Measurements from ENCODE around the gene AGRN. TPM values are rescaled to one million over a fixed set of nuclear protein-coding genes. Genes with fewer than 3 reads are reported as not detected.

Gene AGRN
- 1.7 TPM for total RNA-seq (2013)
- polyA plus RNA-seq (1 to 10 TPM in 1 of 3 donors, under 1 TPM in 2; 0.06 to 4.7 (median 0.43) TPM), polyA minus RNA-seq (2.9 and 9.3 TPM in 2 replicates), total RNA-seq (6.6 to 30.4 (median 9.3) reads per million in 11 experiments)

DNA sequence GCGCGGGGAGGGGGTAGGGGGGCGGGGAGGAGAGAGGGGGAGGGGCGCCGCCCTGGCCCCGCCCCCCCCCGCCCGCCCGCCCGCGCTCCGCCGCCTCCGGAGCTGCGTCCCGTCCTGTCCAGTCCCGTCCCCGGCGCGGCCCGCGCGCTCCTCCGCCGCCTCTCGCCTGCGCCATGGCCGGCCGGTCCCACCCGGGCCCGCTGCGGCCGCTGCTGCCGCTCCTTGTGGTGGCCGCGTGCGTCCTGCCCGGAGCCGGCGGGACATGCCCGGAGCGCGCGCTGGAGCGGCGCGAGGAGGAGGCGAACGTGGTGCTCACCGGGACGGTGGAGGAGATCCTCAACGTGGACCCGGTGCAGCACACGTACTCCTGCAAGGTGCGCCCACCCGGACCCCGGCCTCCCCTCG, at the start of gene AGRN:
Gene AGRN (plus strand): TSS at position 121 of the 405 bp plus-strand sequence. CDS start 53 bp downstream, at position 174.
- TF ChIP-seq, protein P1, sequence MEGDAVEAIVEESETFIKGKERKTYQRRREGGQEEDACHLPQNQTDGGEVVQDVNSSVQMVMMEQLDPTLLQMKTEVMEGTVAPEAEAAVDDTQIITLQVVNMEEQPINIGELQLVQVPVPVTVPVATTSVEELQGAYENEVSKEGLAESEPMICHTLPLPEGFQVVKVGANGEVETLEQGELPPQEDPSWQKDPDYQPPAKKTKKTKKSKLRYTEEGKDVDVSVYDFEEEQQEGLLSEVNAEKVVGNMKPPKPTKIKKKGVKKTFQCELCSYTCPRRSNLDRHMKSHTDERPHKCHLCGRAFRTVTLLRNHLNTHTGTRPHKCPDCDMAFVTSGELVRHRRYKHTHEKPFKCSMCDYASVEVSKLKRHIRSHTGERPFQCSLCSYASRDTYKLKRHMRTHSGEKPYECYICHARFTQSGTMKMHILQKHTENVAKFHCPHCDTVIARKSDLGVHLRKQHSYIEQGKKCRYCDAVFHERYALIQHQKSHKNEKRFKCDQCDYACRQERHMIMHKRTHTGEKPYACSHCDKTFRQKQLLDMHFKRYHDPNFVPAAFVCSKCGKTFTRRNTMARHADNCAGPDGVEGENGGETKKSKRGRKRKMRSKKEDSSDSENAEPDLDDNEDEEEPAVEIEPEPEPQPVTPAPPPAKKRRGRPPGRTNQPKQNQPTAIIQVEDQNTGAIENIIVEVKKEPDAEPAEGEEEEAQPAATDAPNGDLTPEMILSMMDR (IDR thresholded peaks at IDR 0.05): no peak
- peak within 1 kb of the TSS; percentile 32 for H3K9ac ChIP-seq (ENCODE audit: insufficient read depth, low read length, poor library complexity, severe bottlenecking)
- intact Hi-C loops (cut with micrococcal nuclease): loop anchor here (5.0 to 10.0 kb wide), 2 partner anchors 37 to 355 kb away; partner anchors contain the start of gene AURKAIP1 (in 1 of the 2)

DNA sequence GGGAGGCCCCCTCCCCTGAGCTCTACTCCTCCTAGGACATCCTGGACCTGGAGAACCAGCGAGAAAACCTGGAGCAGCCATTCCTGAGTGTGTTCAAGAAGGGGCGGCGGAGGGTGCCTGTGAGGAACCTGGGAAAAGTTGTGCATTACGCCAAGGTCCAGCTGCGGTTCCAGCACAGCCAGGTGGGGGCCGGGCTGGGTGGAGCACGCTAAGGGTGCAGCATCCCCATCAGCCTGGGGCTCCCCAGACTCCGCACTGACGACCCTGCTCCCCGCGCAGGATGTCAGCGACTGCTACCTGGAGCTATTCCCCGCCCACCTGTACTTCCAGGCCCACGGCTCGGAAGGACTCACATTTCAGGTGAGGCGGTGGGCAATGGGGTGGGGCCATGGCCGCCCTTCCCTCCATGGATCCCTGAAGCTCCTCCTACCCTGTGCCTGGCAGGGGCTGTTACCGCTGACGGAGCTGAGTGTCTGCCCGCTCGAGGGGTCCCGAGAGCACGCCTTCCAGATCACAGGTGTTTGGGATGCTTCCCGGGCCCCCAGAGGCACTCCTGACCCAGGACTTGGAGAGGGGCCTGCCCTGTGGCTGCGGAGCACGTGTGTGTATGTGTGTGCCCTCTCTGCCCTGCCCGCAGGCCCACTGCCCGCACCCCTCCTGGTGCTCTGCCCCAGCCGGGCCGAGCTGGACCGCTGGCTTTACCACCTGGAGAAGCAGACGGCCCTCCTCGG, 49.5 kb upstream of the AGRN start:
- Histone ChIP-seq H3K27ac (ENCODE audit: low read depth in 1 of 2, low read length in 2 of 2) (no peak overlapping the region), H3K4me1 (ENCODE audit: control insufficient read depth in 1 of 2, insufficient read depth in 2 of 2, low read length in 2 of 2) (peaks cover 16 to 21% of the 10 kb centered on the region in 2 donors), H3K36me3 (replicated peaks in 1 of 2; ENCODE audit: control insufficient read depth in 1 of 2, insufficient read depth in 2 of 2, low read length in 2 of 2) (no peaks in the 10 kb centered on the region), H3K4me3 (replicated peaks in 1 of 3; ENCODE audit: low read depth in 2 of 3, low read length in 3 of 3) (no peak overlapping the region), H4K20me1 (ENCODE audit: insufficient read depth, low read length) (no peaks in the 10 kb centered on the region), H3K9me3 (replicated peaks in 1 of 2; ENCODE audit: control insufficient read depth in 1 of 2, insufficient read depth in 1 of 2, low read length in 2 of 2) (peaks cover 0 to 8% of the 10 kb centered on the region in 2 donors), H3K9ac (ENCODE audit: insufficient read depth, low read length, poor library complexity, severe bottlenecking) (no peak overlapping the region), H3K4me2 (replicated peaks; ENCODE audit: extremely low read depth, low read length, poor library complexity, severe bottlenecking) (no peak overlapping the region), H3K27me3 (ENCODE audit: control insufficient read depth in 2 of 2, insufficient read depth in 2 of 2, low read length in 2 of 2) (peaks cover 3 to 47% of the 10 kb centered on the region in 2 donors), H2AFZ (ENCODE audit: insufficient read depth, low read depth, low read length, poor library complexity, severe bottlenecking) (no peak overlapping the region), H3K79me2 (ENCODE audit: insufficient read depth, low read length) (no peaks in the 10 kb centered on the region)
- DNase-seq: no peak
- H3K4me3 Mint-ChIP-seq: no peak overlapping the region
- peaks cover 0 to 3% of the 10 kb centered on the region in 2 donors for H3K36me3 Mint-ChIP-seq
- H3K9me3 Mint-ChIP-seq: peaks cover 0 to 3% (median 0%) of the 10 kb centered on the region in 7 donors
- 32% methylated on average over 30 of the region's 33 CpGs for WGBS (ENCODE audit: insufficient coverage)
- H3K4me1 Mint-ChIP-seq: peaks cover 10% of the 10 kb centered on the region
- TF ChIP-seq, protein P1 (IDR thresholded peaks at IDR 0.05): no peak
- intact Hi-C loops (cut with micrococcal nuclease): no loop called here
- no peak overlapping the region for H3K27ac Mint-ChIP-seq
- peaks cover 37 to 68% (median 49%) of the 10 kb centered on the region in 3 donors for H3K27me3 Mint-ChIP-seq (ENCODE audit: low read depth in 3 of 3)

More for the DNA sequence above, at the start of gene AGRN:
- peaks cover 6% of the 10 kb centered on the region for H3K4me1 Mint-ChIP-seq
- Histone ChIP-seq H3K36me3 (replicated peaks in 1 of 2; ENCODE audit: control insufficient read depth in 1 of 2, insufficient read depth in 2 of 2, low read length in 2 of 2) (no peaks in the 10 kb centered on the region), H3K27me3 (ENCODE audit: control insufficient read depth in 2 of 2, insufficient read depth in 2 of 2, low read length in 2 of 2) (peaks cover 7 to 36% of the 10 kb centered on the region in 2 donors), H3K4me1 (ENCODE audit: control insufficient read depth in 1 of 2, insufficient read depth in 2 of 2, low read length in 2 of 2) (peaks cover 11 to 24% of the 10 kb centered on the region in 2 donors), H3K27ac (ENCODE audit: low read depth in 1 of 2, low read length in 2 of 2) (no peak within 1 kb of the TSS), H3K4me2 (replicated peaks; ENCODE audit: extremely low read depth, low read length, poor library complexity, severe bottlenecking) (peak within 1 kb of the TSS; percentile 72), H4K20me1 (ENCODE audit: insufficient read depth, low read length) (no peaks in the 10 kb centered on the region), H3K79me2 (ENCODE audit: insufficient read depth, low read length) (no peaks in the 10 kb centered on the region), H2AFZ (ENCODE audit: insufficient read depth, low read depth, low read length, poor library complexity, severe bottlenecking) (peak within 1 kb of the TSS; percentile 72), H3K9me3 (replicated peaks in 1 of 2; ENCODE audit: control insufficient read depth in 1 of 2, insufficient read depth in 1 of 2, low read length in 2 of 2) (no peaks in the 10 kb centered on the region), H3K4me3 (replicated peaks in 1 of 3; ENCODE audit: low read depth in 2 of 3, low read length in 3 of 3) (peak within 1 kb of the TSS; percentile 30 to 69 (median 31))
- under 1% methylated on average over 50 of the region's 58 CpGs for WGBS (ENCODE audit: insufficient coverage)
- peaks cover 0 to 6% (median 0%) of the 10 kb centered on the region in 7 donors for H3K9me3 Mint-ChIP-seq
- peak within 1 kb of the TSS; percentile 73 to 74 for H3K4me3 Mint-ChIP-seq
- peaks cover 29 to 42% (median 40%) of the 10 kb centered on the region in 3 donors for H3K27me3 Mint-ChIP-seq (ENCODE audit: low read depth in 3 of 3)
- no peak for DNase-seq
- no peaks in the 10 kb centered on the region for H3K36me3 Mint-ChIP-seq
- H3K27ac Mint-ChIP-seq: peak within 1 kb of the TSS in 1 of 7 donors; percentile 19

Measured in CD14-positive monocyte (primary cell).